ENCODE measurements around the gene KIF19.

GRCh38 chr17:74328487-74328886 is 2.5 kb downstream of the KIF19 start:
- no peak for TF ChIP-seq CTCF (IDR thresholded peaks at IDR 0.05 in 4 of 5, conservative IDR thresholded peaks at IDR 0.05 in 1 of 5)
- no peak for TF ChIP-seq POLR2A (IDR thresholded peaks at IDR 0.05)
